HEK293T (cell line): Measurements from ENCODE around the gene MFSD6.

Experiments
- BHLHE40 ChIP-seq: fragments of 450-650 bp; IDR thresholded peaks from 2 replicates; pipeline ENCODE4 v1.6.1; 2016; ENCODE audit warnings: mild to moderate bottlenecking, moderate library complexity, borderline replicate concordance
- HDGF ChIP-seq: fragments of 450-650 bp; IDR thresholded peaks from 2 replicates; pipeline ENCODE4 v1.6.1; 2017; ENCODE audit warnings: antibody characterized with exemption, borderline replicate concordance
- SP1 ChIP-seq: fragments of 450-650 bp; IDR thresholded peaks from 2 replicates; pipeline ENCODE4 v1.6.1; 2017
- SUZ12 ChIP-seq: fragments of 450-650 bp; IDR thresholded peaks from 2 replicates; pipeline ENCODE4 v1.6.1; 2016; ENCODE audit warnings: mild to moderate bottlenecking
- ZNF384 ChIP-seq: fragments of 450-650 bp; IDR thresholded peaks from 2 replicates; pipeline ENCODE4 v1.6.1; 2016

DNA sequence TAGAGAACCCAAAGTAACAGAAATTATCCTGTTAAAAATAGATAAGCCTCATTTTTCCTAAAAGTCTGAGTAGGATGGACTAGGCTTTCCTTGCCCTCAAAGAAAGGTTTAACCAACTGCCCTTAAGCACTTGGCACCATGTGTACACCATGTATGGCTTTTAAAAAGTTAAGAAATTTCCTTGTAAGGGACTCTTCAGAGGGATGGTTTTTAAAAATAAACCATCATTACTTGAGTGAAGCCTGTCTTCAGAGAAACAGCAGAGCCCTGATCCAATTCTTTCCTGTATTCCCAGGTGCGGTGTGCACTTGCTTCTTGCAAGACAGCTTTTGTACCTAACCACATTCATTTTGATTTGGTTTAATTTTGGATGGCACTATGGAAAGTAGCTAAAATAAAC, 127.4 kb downstream of the MFSD6 start:
- TF ChIP-seq BHLHE40 (no peak), ZNF384 (no peak), SUZ12 (no peak), HDGF (no peak), SP1 (no peak)
